HepG2 (cell line): Measurements from ENCODE around the gene OSBPL2. TPM values are rescaled to one million over a fixed set of nuclear protein-coding genes. Genes with fewer than 3 reads are reported as not detected.
A peak's percentile ranks its signal among the peaks of the same experiment; 100 is the strongest.

Source experiments
- HNRNPLL ChIP-seq: fragments of 200-400 bp; formaldehyde crosslinking; IDR thresholded peaks from 2 replicates; pipeline ENCODE4 v1.6.1; 2017; ENCODE audit warnings: mild to moderate bottlenecking, low read depth, low read length; ENCODE audit not compliant: poor library complexity, severe bottlenecking
- MXD4 ChIP-seq: IDR thresholded peaks from 2 replicates; pipeline ENCODE4 v1.6.1; 2016; ENCODE audit warnings: mild to moderate bottlenecking, missing biosample characterization, missing genetic modification reagents
- NCOA1 ChIP-seq: sonication (generic); formaldehyde crosslinking; IDR thresholded peaks from 2 replicates; pipeline ENCODE4 v1.9.0; 2021; ENCODE audit warnings: missing genetic modification reagents
- REPIN1 ChIP-seq: sonication (generic); formaldehyde crosslinking; IDR thresholded peaks from 2 replicates; pipeline ENCODE4 v1.8.0; 2022; ENCODE audit warnings: missing genetic modification reagents, low read depth, mild to moderate bottlenecking, borderline replicate concordance
- SAFB2 ChIP-seq: sonication (generic); formaldehyde crosslinking; IDR thresholded peaks from 2 replicates; pipeline ENCODE4 v1.5.1; 2020; ENCODE audit warnings: missing genetic modification reagents, low read depth, mild to moderate bottlenecking, borderline replicate concordance
- TCF7 ChIP-seq: sonication (generic); IDR thresholded peaks from 2 replicates; pipeline ENCODE4 v1.6.1; 2016; ENCODE audit warnings: antibody characterized with exemption, low read depth
- ZFP37 ChIP-seq: sonication (generic); formaldehyde crosslinking; IDR thresholded peaks from 2 replicates; pipeline ENCODE4 v1.4.0; 2020; ENCODE audit warnings: missing genetic modification reagents, borderline replicate concordance
- ZFX ChIP-seq: sonication (generic); formaldehyde crosslinking; IDR thresholded peaks from 2 replicates; pipeline ENCODE4 v1.4.0; 2020; ENCODE audit warnings: mild to moderate bottlenecking, low read depth, missing genetic modification reagents, moderate library complexity
- ZNF12 ChIP-seq: sonication (generic); formaldehyde crosslinking; IDR thresholded peaks from 2 replicates; pipeline ENCODE4 v1.5.0; 2020; ENCODE audit warnings: missing genetic modification reagents
- ZNF121 ChIP-seq: sonication (generic); formaldehyde crosslinking; IDR thresholded peaks from 2 replicates; pipeline ENCODE4 v1.5.0; 2020; ENCODE audit warnings: mild to moderate bottlenecking, missing genetic modification reagents
- polyA plus RNA-seq, 8 experiments: library from polyadenylated mRNA; depleted of rRNA in 3 of 8; stranded (reverse) in 7 of 8; unstranded in 1 of 8; fragments of >200 nt; fragmentation: Illumina TruSeq in 4 of 8; extraction: Trizol in 4 of 8; gene quantifications; 2 replicates each; pipeline versions ENCODE4 v1.2.1 to v1.2.3, GENCODE V29; 2011 to 2016; ENCODE audit warnings: low read depth in 4 of 8, missing spikeins in 1 of 8, mixed read lengths in 1 of 8; ENCODE audit not compliant: insufficient read depth in 1 of 8
- total RNA-seq, 5 experiments: library from RNA; depleted of rRNA; stranded (reverse); fragments of >200 nt; fragmentation: Illumina TruSeq; extraction: Trizol; gene quantifications; 2 replicates each; pipeline ENCODE4 v1.2.3, GENCODE V29; 2016; ENCODE audit warnings: low read depth in 1 of 5
- TF ChIP-seq, protein P1 (sequence below): sonication (generic); formaldehyde crosslinking; IDR thresholded peaks from 2 replicates; pipeline ENCODE4 v1.5.0; 2020; ENCODE audit warnings: mild to moderate bottlenecking, missing genetic modification reagents, borderline replicate concordance
- TF ChIP-seq, protein P2 (sequence below): sonication (generic); formaldehyde crosslinking; IDR thresholded peaks from 2 replicates; pipeline ENCODE4 v1.4.0; 2020; ENCODE audit warnings: missing genetic modification reagents, borderline replicate concordance
- TF ChIP-seq, protein P3 (sequence below): sonication (generic); formaldehyde crosslinking; IDR thresholded peaks from 2 replicates; pipeline ENCODE4 v1.4.0; 2020; ENCODE audit warnings: missing genetic modification reagents; ENCODE audit errors: not compliant biosample characterization

Gene OSBPL2
- total and polyA plus RNA-seq, 2 of the 13 experiments (the other 11 are each of a cell fraction or from before 2014, with no cell fraction given): 18.5 to 37.4 TPM

DNA sequence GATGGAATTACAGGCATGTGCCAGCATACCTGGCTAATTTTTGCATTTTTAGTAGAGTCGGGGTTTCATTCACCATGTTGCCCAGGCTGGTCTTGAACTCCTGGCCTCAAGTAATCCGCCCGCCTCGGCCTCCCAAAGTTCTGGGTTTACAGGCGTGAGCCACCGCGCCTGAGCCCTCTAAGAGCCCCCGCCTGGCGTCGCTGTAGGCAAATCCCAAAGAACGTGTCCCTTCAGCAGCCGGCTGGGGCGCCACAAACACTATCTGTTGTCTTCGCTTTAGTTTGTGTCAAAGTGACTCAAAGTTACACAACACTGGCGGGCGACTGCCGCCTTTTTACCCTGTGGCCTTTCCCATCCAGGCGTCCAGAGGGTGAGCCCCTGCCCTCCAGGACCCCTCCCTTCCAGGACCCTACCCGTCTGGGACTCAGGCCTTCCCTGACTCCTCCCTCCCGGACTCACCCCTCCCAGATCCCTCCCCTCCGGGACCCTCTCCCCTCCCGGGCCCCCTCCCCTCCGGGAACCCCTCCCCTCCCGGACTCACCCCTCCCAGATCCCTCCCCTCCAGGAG, 63.5 kb downstream of the OSBPL2 start (continued):
- TF ChIP-seq, protein P1, sequence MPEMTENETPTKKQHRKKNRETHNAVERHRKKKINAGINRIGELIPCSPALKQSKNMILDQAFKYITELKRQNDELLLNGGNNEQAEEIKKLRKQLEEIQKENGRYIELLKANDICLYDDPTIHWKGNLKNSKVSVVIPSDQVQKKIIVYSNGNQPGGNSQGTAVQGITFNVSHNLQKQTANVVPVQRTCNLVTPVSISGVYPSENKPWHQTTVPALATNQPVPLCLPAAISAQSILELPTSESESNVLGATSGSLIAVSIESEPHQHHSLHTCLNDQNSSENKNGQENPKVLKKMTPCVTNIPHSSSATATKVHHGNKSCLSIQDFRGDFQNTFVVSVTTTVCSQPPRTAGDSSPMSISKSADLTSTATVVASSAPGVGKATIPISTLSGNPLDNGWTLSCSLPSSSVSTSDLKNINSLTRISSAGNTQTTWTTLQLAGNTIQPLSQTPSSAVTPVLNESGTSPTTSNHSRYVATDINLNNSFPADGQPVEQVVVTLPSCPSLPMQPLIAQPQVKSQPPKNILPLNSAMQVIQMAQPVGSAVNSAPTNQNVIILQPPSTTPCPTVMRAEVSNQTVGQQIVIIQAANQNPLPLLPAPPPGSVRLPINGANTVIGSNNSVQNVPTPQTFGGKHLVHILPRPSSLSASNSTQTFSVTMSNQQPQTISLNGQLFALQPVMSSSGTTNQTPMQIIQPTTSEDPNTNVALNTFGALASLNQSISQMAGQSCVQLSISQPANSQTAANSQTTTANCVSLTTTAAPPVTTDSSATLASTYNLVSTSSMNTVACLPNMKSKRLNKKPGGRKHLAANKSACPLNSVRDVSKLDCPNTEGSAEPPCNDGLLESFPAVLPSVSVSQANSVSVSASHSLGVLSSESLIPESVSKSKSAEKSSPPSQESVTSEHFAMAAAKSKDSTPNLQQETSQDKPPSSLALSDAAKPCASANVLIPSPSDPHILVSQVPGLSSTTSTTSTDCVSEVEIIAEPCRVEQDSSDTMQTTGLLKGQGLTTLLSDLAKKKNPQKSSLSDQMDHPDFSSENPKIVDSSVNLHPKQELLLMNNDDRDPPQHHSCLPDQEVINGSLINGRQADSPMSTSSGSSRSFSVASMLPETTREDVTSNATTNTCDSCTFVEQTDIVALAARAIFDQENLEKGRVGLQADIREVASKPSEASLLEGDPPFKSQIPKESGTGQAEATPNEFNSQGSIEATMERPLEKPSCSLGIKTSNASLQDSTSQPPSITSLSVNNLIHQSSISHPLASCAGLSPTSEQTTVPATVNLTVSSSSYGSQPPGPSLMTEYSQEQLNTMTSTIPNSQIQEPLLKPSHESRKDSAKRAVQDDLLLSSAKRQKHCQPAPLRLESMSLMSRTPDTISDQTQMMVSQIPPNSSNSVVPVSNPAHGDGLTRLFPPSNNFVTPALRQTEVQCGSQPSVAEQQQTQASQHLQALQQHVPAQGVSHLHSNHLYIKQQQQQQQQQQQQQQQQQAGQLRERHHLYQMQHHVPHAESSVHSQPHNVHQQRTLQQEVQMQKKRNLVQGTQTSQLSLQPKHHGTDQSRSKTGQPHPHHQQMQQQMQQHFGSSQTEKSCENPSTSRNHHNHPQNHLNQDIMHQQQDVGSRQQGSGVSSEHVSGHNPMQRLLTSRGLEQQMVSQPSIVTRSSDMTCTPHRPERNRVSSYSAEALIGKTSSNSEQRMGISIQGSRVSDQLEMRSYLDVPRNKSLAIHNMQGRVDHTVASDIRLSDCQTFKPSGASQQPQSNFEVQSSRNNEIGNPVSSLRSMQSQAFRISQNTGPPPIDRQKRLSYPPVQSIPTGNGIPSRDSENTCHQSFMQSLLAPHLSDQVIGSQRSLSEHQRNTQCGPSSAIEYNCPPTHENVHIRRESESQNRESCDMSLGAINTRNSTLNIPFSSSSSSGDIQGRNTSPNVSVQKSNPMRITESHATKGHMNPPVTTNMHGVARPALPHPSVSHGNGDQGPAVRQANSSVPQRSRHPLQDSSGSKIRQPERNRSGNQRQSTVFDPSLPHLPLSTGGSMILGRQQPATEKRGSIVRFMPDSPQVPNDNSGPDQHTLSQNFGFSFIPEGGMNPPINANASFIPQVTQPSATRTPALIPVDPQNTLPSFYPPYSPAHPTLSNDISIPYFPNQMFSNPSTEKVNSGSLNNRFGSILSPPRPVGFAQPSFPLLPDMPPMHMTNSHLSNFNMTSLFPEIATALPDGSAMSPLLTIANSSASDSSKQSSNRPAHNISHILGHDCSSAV (CRISPR knock-in tag): no peak; the same call in 1 of the 2 replicates
- TF ChIP-seq HNRNPLL (no peak), ZNF12 (peak; percentile 83), MXD4 (CRISPR knock-in tag) (peak; percentile 60; the same call in 1 of the 2 replicates), ZNF121 (peak; percentile 72; the same call in 1 of the 2 replicates), ZFP37 (CRISPR knock-in tag) (peak; percentile 78; the same call in 1 of the 2 replicates), NCOA1 (CRISPR knock-in tag) (peak; percentile 20; the same call in 1 of the 2 replicates), ZFX (CRISPR knock-in tag) (peak; percentile 75), TCF7 (peak; percentile 24; the same call in 1 of the 2 replicates), SAFB2 (CRISPR knock-in tag) (no peak), REPIN1 (CRISPR knock-in tag) (peak; percentile 83; the same call in 1 of the 2 replicates)
- TF ChIP-seq, protein P2, sequence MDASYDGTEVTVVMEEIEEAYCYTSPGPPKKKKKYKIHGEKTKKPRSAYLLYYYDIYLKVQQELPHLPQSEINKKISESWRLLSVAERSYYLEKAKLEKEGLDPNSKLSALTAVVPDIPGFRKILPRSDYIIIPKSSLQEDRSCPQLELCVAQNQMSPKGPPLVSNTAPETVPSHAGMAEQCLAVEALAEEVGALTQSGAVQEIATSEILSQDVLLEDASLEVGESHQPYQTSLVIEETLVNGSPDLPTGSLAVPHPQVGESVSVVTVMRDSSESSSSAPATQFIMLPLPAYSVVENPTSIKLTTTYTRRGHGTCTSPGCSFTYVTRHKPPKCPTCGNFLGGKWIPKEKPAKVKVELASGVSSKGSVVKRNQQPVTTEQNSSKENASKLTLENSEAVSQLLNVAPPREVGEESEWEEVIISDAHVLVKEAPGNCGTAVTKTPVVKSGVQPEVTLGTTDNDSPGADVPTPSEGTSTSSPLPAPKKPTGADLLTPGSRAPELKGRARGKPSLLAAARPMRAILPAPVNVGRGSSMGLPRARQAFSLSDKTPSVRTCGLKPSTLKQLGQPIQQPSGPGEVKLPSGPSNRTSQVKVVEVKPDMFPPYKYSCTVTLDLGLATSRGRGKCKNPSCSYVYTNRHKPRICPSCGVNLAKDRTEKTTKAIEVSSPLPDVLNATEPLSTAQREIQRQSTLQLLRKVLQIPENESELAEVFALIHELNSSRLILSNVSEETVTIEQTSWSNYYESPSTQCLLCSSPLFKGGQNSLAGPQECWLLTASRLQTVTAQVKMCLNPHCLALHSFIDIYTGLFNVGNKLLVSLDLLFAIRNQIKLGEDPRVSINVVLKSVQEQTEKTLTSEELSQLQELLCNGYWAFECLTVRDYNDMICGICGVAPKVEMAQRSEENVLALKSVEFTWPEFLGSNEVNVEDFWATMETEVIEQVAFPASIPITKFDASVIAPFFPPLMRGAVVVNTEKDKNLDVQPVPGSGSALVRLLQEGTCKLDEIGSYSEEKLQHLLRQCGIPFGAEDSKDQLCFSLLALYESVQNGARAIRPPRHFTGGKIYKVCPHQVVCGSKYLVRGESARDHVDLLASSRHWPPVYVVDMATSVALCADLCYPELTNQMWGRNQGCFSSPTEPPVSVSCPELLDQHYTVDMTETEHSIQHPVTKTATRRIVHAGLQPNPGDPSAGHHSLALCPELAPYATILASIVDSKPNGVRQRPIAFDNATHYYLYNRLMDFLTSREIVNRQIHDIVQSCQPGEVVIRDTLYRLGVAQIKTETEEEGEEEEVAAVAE (CRISPR knock-in tag): peak; percentile 78; the same call in 1 of the 2 replicates
- TF ChIP-seq, protein P3, sequence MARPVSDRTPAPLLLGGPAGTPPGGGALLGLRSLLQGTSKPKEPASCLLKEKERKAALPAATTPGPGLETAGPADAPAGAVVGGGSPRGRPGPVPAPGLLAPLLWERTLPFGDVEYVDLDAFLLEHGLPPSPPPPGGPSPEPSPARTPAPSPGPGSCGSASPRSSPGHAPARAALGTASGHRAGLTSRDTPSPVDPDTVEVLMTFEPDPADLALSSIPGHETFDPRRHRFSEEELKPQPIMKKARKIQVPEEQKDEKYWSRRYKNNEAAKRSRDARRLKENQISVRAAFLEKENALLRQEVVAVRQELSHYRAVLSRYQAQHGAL (CRISPR knock-in tag): peak; percentile 62
